Renal cortical epithelial cell (primary cell): ENCODE data around the gene ELP6. TPM values are rescaled to one million over a fixed set of nuclear protein-coding genes. Genes with fewer than 3 reads are reported as not detected.
"Not testable (repeated sequence)": the region's sequence is repeated elsewhere in the genome, so short reads cannot be mapped to it uniquely, and the experiment has no call there.

Experiments used
- DNase-seq: peaks from one replicate; pipeline ENCODE4 v3.0.0-alpha.2; 2011; ENCODE audit warnings: low read depth
- total RNA-seq: library from RNA; depleted of rRNA; stranded (reverse); fragments of >200 nt; gene quantifications from 2 replicates; pipeline ENCODE4 v1.2.3, GENCODE V29; 2014

The ELP6 gene
- total RNA-seq, 1 donor from 2014 or later = 29.2 TPM

GRCh38 chr3:47464588-47464987 is 48.9 kb downstream of the ELP6 start:
- DNase-seq = no peak

- not testable (repeated sequence) for DNase-seq
Measured at GRCh38 chr3:47459534-47460085, 53.9 kb downstream of the ELP6 start.

GRCh38 chr3:47456984-47457383 is 56.5 kb downstream of the ELP6 start:
- no peak for DNase-seq

GRCh38 chr3:47455806-47456452 is 57.6 kb downstream of the ELP6 start:
- no peak for DNase-seq

GRCh38 chr3:47452453-47453215 is 60.9 kb downstream of the ELP6 start:
- DNase-seq = no peak

Other genes with a start within 250 kb of the ELP6 start
- gene KIF9, start 230.9 kb downstream of the ELP6 start, total RNA-seq = 16.7 and 19.8 TPM in 2 replicates
- 38.0 and 38.2 TPM in 2 replicates for gene KLHL18, start 230.8 kb downstream of the ELP6 start, total RNA-seq
- 10.6 and 50.3 TPM in 2 replicates for gene PTPN23, start 132.7 kb downstream of the ELP6 start, total RNA-seq
- gene SCAP, start 37.8 kb downstream of the ELP6 start, total RNA-seq = 37.9 and 91.4 TPM in 2 replicates
- gene CSPG5, start 65.2 kb upstream of the ELP6 start, total RNA-seq = 0.40 and 1.2 TPM in 2 replicates